ENCODE results near the gene ANKMY2.

The ANKMY2 gene

GRCh38 chr7:16559497-16560179, 85.9 kb downstream of the ANKMY2 start:
- ChIA-PET POLR2A (no interaction called here), CTCF (interaction anchor here (1.0 to 1.7 kb wide), 4 partner anchors 128 to 482 kb away, joined by 3 to 9 read pairs (median 4); no protein-coding TSS in a partner anchor)
- no peak overlapping the region for H3K4me3 ChIP-seq (ENCODE audit: low read depth, low read length)
- DNase-seq (ENCODE audit: low read depth, low spot score), result no peak
- TF ChIP-seq CTCF (IDR thresholded peaks at IDR 0.05; ENCODE audit: insufficient read depth, low read length, missing control alignments), result no peak

- H3K4me3 ChIP-seq (ENCODE audit: low read depth, low read length), result no peak overlapping the region
- TF ChIP-seq CTCF (IDR thresholded peaks at IDR 0.05; ENCODE audit: insufficient read depth, low read length, missing control alignments), result no peak
- ChIA-PET POLR2A (no interaction called here), CTCF (interaction anchor here (1.0 kb wide), 1 partner anchor 479 kb away, joined by 3 read pairs; no protein-coding TSS in a partner anchor)
- no peak for DNase-seq (ENCODE audit: low read depth, low spot score)
Observed at GRCh38 chr7:16558761-16559302, 86.7 kb downstream of the ANKMY2 start.

GRCh38 chr7:16556359-16556758, 89.2 kb downstream of the ANKMY2 start:
- H3K4me3 ChIP-seq (ENCODE audit: low read depth, low read length), result no peak overlapping the region
- ChIA-PET CTCF (no interaction called here), POLR2A (no interaction called here)
- no peak for TF ChIP-seq CTCF (IDR thresholded peaks at IDR 0.05; ENCODE audit: insufficient read depth, low read length, missing control alignments)
- no peak for DNase-seq (ENCODE audit: low read depth, low spot score)

GRCh38 chr7:16554518-16555236, 90.9 kb downstream of the ANKMY2 start:
- ChIA-PET POLR2A (no interaction called here), CTCF (interaction anchor here (0.8 to 2.0 kb wide), 2 partner anchors 10 to 12 kb away, joined by 5 read pairs; no protein-coding TSS in a partner anchor)
- no peak for DNase-seq (ENCODE audit: low read depth, low spot score)
- no peak for TF ChIP-seq CTCF (IDR thresholded peaks at IDR 0.05; ENCODE audit: insufficient read depth, low read length, missing control alignments)
- no peak overlapping the region for H3K4me3 ChIP-seq (ENCODE audit: low read depth, low read length)

- no peak for TF ChIP-seq CTCF (IDR thresholded peaks at IDR 0.05; ENCODE audit: insufficient read depth, low read length, missing control alignments)
- no peak overlapping the region for H3K4me3 ChIP-seq (ENCODE audit: low read depth, low read length)
- ChIA-PET POLR2A (no interaction called here), CTCF (interaction anchor here (1.3 to 1.4 kb wide), 2 partner anchors 14 to 16 kb away, joined by 3 to 4 read pairs; no protein-coding TSS in a partner anchor)
- DNase-seq (ENCODE audit: low read depth, low spot score), result no peak
Observed at GRCh38 chr7:16550671-16551070, 94.9 kb downstream of the ANKMY2 start.

Measured in AG04449 (cell line).